GM19397 (cell line): ENCODE data around the gene PIGQ.

ENCODE experiments used
- ATAC-seq: cut with Tn5 transposase; IDR thresholded peaks from one replicate; pipeline ENCODE4 v1.9.1; 2021; ENCODE audit warnings: mild to moderate bottlenecking, moderate library complexity; ENCODE audit not compliant: unreplicated experiment

PIGQ gene

DNA sequence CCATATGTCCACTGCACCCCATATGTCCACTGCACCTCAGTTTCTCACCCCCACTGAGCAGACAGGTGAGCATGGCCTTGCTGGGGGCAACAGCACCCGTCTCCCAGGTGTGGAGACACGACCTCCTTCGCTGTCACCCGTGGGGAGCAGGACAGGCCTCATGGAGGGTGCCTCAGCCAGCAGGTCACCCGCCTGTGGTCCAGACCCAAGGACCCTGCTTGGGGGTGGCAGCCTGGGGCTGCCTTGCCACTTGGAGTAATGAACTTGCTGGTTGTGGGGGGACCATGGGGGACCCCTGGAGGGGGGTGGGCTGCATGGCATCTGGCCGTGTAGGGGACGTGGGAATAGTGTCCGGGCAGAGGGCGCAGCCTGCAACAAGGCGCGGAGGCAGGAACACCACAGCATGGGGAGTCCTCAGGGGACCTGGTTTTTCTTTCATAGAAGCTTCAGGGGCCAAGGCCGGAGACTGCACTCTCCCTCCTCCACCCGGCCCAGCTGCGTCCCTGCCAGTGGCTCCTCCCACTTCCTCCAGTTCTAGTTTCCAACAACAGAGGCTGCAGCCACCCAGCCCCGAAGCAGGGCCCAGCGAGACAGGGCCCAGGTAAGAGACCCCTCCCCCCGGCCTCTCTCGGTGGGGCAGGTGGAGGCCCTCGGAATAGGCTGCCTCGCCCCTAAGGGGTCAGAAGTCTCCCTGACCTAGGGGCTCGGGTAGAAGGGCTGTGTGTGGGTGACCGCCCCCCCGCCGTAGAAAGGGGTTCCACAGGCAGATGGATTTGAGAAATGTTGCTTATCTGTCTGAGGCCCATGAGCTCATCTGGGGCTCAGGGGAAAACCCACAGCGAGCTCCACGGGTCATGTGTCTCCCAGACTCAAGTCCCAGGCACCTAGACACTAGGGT is 3.0 kb upstream of the PIGQ start, which contains the start of gene NHLRC4:
Gene NHLRC4 (plus strand): TSS at position 531 of the 898 bp plus-strand sequence. CDS start 1,043 bp downstream, outside the sequence.
- ATAC-seq: no peak

DNA sequence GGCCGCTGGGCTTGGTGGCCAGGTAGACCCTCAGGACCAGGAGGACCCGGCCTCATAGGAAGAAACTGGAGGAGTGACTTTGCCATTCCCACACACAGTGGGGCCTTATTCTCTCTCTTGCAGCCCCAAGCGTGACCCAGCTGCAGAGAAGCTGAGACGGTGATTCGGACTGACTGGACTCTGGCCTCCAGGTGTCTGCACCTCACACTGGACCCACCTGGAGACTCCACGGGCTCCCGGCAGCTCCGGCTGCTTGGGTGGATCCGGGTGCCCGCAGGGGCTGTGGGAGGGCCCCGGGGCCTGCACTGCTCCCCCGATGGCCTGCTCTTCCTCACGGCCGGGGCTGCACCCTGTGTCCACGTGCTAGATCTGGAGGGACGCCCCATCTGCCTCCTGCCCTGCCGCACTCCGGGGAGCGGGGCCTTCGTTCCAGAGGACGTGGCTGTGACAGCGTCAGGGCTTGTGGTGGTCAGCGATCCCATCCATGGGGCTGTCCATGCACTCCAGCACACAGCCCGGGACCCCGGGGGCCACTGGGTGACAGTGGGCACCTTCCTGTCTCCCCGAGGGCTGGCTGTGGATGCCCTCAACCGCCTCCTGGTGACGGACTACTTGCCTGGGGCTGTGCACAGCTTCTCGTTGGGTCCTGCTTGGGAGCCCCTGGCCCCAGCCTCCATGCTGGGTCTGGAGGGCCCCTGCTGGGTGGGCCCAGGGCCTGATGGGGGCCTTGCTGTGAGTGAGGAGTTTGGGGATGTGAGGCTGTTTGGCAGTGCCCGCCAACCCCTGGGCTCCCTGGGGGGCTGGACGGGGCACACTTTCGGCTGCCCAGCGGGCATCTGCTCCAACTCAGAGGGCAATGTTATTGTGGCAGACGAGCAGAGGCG is 2.2 kb upstream of the PIGQ start:
- no peak for ATAC-seq

DNA sequence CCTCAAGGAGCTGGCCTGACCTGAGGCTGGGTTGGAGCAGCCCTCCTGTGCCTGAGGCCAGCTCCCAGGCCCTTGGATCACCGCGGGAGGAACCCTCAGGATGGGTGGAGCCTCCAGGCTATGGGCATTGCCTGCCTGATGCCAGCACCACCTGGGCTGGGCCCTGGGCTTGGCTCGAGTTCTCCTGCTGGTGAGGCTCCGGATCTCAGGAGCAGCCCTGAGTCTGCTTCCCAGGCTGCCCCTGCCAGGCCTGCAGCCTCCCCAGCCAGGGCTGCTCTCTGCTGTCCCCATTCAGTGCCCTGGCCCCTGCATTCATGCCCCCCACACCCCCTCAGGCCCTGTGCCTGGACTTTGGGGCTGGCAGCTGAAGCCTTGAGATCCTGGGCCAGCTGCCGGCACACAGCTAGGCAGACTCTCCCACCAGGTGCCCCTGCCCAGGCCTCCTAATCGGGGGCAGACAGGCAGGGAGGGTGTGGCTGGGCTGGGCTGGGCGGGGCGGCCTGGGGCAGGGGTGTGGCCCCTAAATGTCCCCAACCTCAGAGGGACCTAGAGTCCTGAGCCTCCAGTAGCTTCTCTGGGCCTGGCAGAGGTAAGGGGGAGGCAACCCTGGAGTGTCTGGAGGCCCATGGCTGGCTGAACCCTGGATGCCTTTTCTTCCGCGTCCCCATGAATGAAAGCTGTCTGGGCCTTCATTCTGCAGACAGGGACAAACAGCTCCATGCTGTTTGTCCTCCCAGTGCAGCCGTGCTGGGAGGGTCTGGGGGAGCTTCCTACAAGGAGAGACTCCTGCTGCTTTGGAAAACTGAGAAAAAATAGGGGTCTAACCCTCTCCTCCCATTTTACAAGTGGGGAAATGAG is 1.1 kb upstream of the PIGQ start:
- no peak for ATAC-seq

DNA sequence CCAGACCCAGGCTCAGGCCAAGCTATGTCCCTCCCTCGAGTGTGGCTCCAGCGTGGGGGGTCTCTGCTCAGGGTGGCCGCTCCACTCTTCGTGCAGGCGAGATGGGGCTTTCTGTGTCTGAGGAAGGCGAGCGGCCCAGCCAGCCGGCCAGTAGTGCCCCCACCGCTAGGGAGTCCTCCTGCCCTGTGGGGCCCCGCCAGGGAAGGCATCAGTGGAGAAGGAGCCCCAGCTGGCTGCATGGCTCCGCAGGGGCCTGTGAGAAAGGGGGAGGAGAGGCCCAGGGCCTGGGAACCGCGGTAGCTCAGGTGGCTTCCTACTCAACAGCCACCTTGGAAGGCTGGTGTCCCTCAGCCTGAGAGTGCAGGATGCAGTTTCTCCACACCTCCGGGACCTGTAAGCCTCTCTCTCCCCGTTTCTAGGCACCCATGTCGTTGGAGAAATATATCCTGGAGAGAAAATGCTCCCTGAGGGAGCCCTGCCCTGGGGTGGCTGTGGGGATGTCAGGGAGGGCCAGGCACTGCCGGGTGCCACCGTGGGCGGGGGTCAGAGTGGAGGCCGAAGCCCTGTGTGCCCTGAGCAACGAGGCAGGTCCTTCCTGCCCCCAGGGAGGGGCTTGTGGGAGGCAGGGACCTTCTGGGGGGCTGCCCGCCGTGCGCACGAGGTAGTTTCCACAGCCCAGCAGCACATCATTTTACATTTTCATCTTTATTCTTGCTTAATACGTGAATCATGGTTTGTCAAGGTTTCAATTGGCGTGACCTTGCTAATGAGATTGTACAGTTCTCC is 3.3 kb downstream of the PIGQ start:
- no peak for ATAC-seq

DNA sequence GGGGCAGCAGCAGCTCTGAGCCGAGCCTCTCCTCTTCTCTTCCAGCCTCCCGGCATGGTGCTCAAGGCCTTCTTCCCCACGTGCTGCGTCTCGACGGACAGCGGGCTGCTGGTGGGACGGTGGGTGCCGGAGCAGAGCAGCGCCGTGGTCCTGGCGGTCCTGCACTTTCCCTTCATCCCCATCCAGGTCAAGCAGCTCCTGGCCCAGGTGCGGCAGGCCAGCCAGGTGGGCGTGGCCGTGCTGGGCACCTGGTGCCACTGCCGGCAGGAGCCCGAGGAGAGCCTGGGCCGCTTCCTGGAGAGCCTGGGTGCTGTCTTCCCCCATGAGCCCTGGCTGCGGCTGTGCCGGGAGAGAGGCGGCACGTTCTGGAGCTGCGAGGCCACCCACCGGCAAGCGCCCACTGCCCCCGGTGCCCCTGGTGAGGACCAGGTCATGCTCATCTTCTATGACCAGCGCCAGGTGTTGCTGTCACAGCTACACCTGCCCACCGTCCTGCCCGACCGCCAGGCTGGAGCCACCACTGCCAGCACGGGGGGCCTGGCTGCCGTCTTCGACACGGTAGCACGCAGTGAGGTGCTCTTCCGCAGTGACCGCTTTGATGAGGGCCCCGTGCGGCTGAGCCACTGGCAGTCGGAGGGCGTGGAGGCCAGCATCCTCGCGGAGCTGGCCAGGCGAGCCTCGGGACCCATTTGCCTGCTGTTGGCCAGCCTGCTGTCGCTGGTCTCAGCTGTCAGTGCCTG is 4.4 kb downstream of the PIGQ start:
- ATAC-seq: no peak

DNA sequence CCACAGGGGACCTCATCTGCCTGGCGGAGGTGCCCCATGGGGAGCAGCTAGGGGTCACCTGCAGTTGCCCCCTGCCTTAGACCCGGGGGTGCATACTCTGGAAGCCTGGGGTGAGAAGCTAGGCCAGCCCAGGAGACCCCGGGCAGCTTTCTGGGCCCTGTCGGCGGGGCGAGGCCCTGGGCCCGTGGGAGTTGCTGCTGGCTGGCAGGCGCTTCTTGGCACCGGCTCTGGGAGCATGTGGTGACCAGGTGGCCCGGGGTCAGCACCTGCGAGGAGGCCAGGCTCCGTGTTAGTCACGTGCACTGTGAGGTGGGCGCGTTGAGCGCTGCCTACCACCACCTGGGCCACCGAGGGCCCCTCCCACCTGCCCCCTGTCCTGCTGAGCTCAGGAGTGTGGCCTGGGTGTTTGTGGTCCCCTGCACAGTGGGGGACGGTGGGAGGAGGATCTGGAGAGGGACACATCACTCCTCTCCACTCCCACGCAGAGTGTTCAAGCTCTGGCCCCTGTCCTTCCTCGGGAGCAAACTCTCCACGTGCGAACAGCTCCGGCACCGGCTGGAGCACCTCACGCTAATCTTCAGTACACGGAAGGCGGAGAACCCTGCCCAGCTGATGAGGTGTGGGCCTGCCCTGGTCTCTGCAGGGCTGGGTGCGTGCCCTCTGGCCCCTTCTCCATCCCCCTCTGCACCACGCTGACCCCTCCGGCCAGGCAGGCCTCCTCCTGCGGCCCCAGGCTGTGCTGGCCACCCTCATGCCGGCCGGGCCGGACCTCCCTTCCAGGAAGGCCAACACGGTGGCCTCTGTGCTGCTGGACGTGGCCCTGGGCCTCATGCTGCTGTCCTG is 5.8 kb downstream of the PIGQ start:
- no peak for ATAC-seq

DNA sequence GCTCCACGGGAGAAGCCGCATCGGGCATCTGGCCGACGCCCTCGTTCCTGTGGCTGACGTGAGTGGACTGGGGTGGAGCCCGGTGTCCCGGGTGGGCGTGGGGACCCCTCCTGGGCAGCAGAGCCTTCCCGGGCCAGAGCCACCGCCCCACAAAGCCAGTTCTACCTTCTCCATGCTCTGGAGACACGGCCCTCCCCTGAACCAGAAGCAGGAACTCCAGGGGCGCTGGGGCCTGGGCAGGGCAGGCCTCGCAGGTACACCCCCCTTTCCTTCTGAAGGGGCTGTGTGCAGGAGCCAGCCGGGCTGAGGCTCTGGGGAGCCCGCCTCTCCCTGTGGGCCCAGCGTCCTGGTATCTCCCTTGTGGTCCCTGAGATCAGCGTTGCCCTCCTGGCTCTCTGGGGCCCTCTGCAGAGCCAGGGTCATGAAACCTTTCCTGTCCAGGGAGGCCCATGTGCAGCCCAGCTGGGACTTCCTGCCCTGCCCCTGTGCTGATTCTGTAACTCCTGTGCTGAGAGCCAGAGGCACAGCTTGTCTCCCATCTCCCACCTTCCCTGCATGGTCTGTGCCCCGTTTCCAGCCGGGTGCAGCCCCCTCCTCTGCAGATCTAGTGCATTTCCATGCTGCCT is 6.5 kb downstream of the PIGQ start:
- ATAC-seq: no peak

DNA sequence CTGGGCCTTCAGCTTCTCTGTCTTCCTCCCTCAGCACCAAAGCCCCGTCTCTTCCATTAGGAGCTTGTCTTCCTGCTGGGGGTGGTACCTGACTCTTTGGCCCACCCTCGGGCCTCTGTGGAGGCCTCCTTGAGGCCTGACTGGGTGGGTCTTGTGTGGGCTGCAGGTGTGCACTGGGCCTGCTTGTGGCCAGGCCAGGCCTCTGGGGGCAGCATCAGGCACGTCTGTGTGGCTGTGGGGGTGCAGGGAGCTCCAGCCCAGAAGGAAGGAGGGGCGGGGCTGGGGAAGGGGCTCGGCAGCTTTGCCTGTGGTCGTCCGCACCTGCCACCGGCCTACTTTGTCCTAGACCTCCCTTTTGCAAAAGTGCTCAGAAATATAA is 7.0 kb downstream of the PIGQ start:
- no peak for ATAC-seq

DNA sequence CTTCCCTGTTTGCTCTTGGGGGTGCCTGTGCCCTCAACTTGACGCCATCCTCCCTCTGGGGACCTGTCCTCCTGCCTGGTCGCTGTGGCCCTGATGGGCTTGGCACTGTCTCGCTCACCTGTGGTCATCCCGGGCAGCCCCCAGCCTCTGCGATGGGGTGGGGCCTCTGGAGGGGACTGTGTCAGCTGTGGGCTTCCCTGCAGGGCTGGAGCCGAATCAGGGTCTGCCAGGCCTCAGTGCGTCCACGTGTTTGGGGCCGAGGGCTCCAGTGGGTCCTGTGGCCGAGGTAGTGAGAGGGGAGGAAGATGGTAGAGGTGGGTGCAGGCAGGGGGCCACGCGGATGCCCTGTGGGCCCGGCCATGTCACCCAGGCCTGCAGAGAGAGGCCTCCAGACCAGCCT is 8.0 kb downstream of the PIGQ start:
- no peak for ATAC-seq

DNA sequence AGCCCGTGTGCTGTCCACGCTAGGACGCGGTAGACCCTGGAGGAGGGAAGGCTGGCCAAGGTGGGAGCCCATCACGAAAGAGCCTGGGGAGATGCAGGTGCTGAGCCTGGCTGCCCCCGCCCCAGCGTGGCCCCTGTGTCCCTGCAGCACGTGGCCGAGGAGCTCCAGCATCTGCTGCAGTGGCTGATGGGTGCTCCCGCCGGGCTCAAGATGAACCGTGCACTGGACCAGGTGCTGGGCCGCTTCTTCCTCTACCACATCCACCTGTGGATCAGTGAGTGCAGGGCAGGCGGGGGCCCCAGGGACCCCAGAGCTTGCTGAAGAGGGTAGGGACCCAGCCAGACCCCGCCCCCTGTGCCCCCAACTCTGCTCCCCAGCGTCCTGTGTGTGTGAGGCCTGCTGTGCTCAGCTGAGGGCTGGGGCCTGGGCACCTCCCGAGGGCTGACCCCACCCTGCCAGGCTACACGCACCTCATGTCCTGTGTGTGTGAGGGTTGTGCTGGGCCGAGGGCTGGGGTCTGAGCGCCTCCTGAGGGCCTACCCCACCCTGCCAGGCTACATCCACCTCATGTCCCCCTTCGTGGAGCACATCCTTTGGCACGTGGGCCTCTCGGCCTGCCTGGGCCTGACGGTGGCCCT is 8.6 kb downstream of the PIGQ start:
- no peak for ATAC-seq

DNA sequence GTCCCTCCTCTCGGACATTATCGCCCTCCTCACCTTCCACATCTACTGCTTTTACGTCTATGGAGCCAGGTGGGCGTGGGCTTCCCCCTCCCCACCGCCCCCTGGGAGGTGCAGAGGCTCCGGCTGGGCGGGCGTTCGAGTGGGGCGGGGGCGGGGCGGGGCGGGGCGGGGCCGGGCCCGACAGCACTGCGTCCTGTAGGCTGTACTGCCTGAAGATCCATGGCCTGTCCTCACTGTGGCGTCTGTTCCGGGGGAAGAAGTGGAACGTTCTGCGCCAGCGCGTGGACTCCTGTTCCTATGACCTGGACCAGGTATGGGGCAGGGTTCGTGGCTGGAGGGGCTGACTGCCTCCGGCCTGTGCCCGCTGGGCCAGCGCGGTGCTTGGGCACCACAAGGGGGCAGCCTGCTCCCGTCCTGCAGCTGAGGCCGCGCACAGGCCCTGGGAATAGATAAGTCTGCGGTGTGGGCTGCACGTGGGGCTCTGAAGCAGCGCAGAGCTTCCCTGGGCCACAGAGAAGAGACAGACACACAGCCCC is 9.2 kb downstream of the PIGQ start:
- peak; percentile 56 for ATAC-seq

DNA sequence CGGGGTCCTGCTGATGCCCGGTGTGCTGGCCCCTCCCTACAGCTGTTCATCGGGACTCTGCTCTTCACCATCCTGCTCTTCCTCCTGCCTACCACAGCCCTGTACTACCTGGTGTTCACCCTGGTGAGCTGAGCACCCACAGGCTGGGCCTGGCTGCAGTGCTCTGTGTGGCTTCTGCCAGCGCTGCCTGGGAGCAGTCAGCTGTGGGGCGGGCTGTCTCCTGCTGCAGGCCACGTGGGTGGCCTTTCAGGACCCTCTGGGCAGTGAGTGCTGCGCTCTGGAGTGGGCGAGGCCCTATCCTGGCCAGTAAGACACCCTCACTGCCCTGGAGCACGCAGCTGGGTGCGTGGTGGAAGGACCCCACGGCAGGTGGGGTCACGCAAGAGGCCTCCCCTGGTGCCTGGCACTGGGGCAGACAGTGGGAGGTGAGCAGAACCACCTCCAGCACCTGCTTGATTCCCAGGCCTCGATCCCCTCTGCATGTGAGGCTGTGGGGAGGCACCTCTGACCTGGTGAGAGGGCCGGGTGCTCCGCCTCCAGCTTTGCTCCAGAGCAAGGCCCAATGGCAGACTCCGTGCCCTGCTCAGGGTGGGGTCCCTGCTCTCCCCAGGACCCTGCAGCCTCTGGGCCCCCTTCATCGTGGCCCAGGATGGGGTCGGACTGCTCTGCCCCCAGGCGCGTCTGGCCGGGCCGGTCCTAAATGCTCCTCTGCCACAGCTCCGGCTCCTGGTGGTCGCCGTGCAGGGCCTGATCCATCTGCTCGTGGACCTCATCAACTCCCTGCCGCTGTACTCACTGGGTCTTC is 10.6 kb downstream of the PIGQ start:
- ATAC-seq: no peak

DNA sequence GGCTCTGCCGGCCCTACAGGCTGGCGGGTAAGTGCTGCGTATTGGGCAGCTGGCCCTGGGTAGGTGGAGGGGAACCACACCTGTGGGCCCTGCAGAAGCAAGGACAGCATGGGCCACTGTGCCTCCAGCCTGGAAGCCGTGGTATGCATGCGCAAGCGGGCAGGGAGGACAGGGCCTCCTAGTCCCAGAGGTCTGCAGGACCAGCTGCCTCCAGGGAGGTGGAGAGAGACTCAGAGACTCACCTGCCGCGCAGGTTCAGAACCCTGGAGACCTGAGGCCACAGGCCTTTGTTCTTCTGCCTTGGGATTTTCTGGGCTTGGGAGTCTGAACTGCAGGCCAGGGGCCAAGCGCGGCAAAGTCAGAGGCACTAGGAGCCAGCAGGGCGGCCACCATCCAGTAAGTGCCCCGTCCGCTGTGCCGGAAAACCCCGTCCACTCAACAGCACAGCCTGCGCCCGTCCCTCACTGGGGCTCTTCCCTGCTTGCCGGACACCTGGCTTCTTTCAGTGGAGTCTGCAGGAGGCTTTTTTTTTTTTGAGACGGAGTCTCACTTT is 11.3 kb downstream of the PIGQ start:
- ATAC-seq: no peak

DNA sequence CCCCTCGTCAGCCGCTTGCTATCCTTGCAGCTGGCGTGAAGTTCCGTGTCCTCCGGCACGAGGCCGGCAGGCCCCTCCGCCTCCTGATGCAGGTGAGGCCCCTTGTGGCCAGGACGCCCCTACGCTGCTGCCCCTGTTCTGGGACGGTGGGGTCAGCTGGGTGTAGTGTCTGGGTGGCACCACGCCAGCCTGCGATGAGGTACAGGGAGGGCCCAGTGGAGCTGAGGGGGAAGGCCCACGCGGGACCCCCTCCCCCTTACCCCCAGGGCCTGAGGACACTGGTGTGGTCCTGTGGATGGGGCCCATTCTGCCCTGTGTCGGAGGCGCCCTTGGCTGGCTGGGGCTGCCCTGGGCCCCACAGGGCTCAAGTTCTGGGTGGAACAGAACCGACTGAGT is 12.4 kb downstream of the PIGQ start:
- ATAC-seq: no peak

DNA sequence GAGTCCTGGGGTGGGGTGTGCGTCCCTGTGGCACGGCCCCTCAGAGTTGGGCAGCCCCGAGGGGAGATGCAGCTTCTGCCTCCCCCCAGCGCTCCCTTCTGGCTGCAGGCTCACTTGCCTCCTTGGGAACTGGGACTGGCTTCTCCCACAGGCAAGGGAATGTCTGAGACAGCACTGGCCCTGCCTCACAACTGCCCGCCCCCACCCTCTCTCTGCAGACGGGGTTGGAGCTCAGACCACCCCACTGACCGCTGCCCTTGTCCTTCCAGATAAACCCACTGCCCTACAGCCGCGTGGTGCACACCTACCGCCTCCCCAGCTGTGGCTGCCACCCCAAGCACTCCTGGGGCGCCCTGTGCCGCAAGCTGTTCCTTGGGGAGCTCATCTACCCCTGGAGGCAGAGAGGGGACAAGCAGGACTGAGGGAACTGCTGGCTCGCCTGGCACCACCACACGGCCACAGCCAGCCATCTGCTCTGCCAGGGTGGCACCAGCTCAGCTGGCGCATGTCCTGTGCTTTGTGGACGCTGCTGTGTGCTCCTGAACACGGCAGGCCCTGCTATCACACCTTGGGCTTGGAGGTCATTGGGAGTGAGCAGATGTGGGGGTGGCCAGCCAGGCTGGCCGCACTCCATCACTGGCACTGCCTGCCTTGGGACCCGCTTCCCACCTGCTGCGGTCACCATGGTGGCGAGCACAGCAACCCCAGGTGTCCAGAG is 13.0 kb downstream of the PIGQ start:
- no peak for ATAC-seq

DNA sequence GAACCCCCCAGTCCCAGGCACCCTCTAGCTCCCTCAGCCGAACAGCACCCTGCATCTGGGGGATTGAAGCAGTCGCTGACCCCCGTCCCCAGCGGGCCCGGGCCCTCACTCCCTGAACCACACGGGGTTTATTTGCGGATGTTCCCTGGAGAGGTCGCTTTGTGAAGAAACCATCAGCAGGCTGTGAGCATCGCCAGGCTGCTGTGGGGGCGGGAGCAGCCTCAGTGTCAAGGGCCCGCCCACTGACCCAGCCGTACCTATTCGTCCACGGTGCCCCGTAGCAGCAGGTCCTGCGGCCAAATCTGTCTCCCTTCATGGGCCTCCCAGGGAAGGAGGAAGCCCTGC is 13.7 kb downstream of the PIGQ start:
- no peak for ATAC-seq
